ENCODE measurements around the gene BTBD2. TPM values are rescaled to one million over a fixed set of nuclear protein-coding genes. Genes with fewer than 3 reads are reported as not detected.
A peak's percentile ranks its signal among the peaks of the same experiment; 100 is the strongest.

Gene BTBD2
- polyA plus RNA-seq, 3 donors = 2.8 to 36.0 (median 3.3) TPM

GRCh38 chr19:1942934-1943555, 72.5 kb downstream of the BTBD2 start:
- TF ChIP-seq CTCF (IDR thresholded peaks at IDR 0.05) = no peak
- Histone ChIP-seq H3K9me3 (replicated peaks in 1 of 2; ENCODE audit: control insufficient read depth in 1 of 2, insufficient read depth in 1 of 2, low read length in 2 of 2) (no peaks in the 10 kb centered on the region), H3K9ac (ENCODE audit: insufficient read depth, low read length, poor library complexity, severe bottlenecking) (peak overlapping the region; percentile 97), H3K4me3 (replicated peaks in 1 of 3; ENCODE audit: low read depth in 2 of 3, low read length in 3 of 3) (peak overlapping the region; percentile 68 to 99 (median 91)), H2AFZ (ENCODE audit: insufficient read depth, low read depth, low read length, poor library complexity, severe bottlenecking) (no peak overlapping the region), H3K36me3 (replicated peaks in 1 of 2; ENCODE audit: control insufficient read depth in 1 of 2, insufficient read depth in 2 of 2, low read length in 2 of 2) (peaks cover 0 to 7% of the 10 kb centered on the region in 2 donors), H4K20me1 (ENCODE audit: insufficient read depth, low read length) (peaks cover 55% of the 10 kb centered on the region), H3K79me2 (ENCODE audit: insufficient read depth, low read length) (peaks cover 62% of the 10 kb centered on the region), H3K27ac (ENCODE audit: low read depth in 1 of 2, low read length in 2 of 2) (peak overlapping the region; percentile 98 to 99), H3K4me2 (replicated peaks; ENCODE audit: extremely low read depth, low read length, poor library complexity, severe bottlenecking) (peak overlapping the region; percentile 75), H3K27me3 (ENCODE audit: control insufficient read depth in 2 of 2, insufficient read depth in 2 of 2, low read length in 2 of 2) (no peaks in the 10 kb centered on the region), H3K4me1 (ENCODE audit: control insufficient read depth in 1 of 2, insufficient read depth in 2 of 2, low read length in 2 of 2) (peaks cover 40 to 54% of the 10 kb centered on the region in 2 donors)
- under 1% methylated on average over 16 of the region's 21 CpGs for WGBS (ENCODE audit: insufficient coverage)
- Mint-ChIP-seq H3K27me3 (ENCODE audit: low read depth in 3 of 3) (peaks cover 0 to 2% (median 1%) of the 10 kb centered on the region in 3 donors), H3K36me3 (peaks cover 0 to 10% of the 10 kb centered on the region in 2 donors), H3K4me1 (peaks cover 42% of the 10 kb centered on the region), H3K4me3 (peak overlapping the region; percentile 93 to 99), H3K27ac (peak overlapping the region; percentile 96 to 99 (median 98)), H3K9me3 (peaks cover 0 to 1% (median 0%) of the 10 kb centered on the region in 7 donors)
- intact Hi-C loops (cut with micrococcal nuclease) = no loop called here
- peak in 2 of 3 donors; percentile 42 to 52 for DNase-seq

GRCh38 chr19:1942078-1942933, 73.2 kb downstream of the BTBD2 start:
- DNase-seq = peak; percentile 79 to 87 (median 81)
- Histone ChIP-seq H3K4me3 (replicated peaks in 1 of 3; ENCODE audit: low read depth in 2 of 3, low read length in 3 of 3) (peak overlapping the region; percentile 68 to 99 (median 91)), H3K27me3 (ENCODE audit: control insufficient read depth in 2 of 2, insufficient read depth in 2 of 2, low read length in 2 of 2) (no peaks in the 10 kb centered on the region), H3K4me1 (ENCODE audit: control insufficient read depth in 1 of 2, insufficient read depth in 2 of 2, low read length in 2 of 2) (peaks cover 32 to 47% of the 10 kb centered on the region in 2 donors), H3K36me3 (replicated peaks in 1 of 2; ENCODE audit: control insufficient read depth in 1 of 2, insufficient read depth in 2 of 2, low read length in 2 of 2) (peaks cover 0 to 4% of the 10 kb centered on the region in 2 donors), H3K79me2 (ENCODE audit: insufficient read depth, low read length) (peaks cover 55% of the 10 kb centered on the region), H3K9me3 (replicated peaks in 1 of 2; ENCODE audit: control insufficient read depth in 1 of 2, insufficient read depth in 1 of 2, low read length in 2 of 2) (no peaks in the 10 kb centered on the region), H3K4me2 (replicated peaks; ENCODE audit: extremely low read depth, low read length, poor library complexity, severe bottlenecking) (peak overlapping the region; percentile 75), H4K20me1 (ENCODE audit: insufficient read depth, low read length) (peaks cover 48% of the 10 kb centered on the region), H3K9ac (ENCODE audit: insufficient read depth, low read length, poor library complexity, severe bottlenecking) (peak overlapping the region; percentile 97), H2AFZ (ENCODE audit: insufficient read depth, low read depth, low read length, poor library complexity, severe bottlenecking) (no peak overlapping the region), H3K27ac (ENCODE audit: low read depth in 1 of 2, low read length in 2 of 2) (peak overlapping the region; percentile 98 to 99)
- Mint-ChIP-seq H3K4me1 (peaks cover 39% of the 10 kb centered on the region), H3K27ac (peak overlapping the region; percentile 96 to 99 (median 98)), H3K4me3 (peak overlapping the region; percentile 93 to 99), H3K9me3 (peaks cover 0 to 1% (median 0%) of the 10 kb centered on the region in 7 donors), H3K36me3 (peaks cover 0 to 10% of the 10 kb centered on the region in 2 donors), H3K27me3 (ENCODE audit: low read depth in 3 of 3) (peaks cover 0 to 2% (median 1%) of the 10 kb centered on the region in 3 donors)
- intact Hi-C loops (cut with micrococcal nuclease) = no loop called here
- under 1% methylated on average over 21 of the region's 40 CpGs for WGBS (ENCODE audit: insufficient coverage)
- TF ChIP-seq CTCF (IDR thresholded peaks at IDR 0.05) = no peak
